ENCODE measurements around the gene SPG7.
"Not testable (repeated sequence)": the region's sequence is repeated elsewhere in the genome, so short reads cannot be mapped to it uniquely, and the experiment has no call there.

The SPG7 gene

GRCh38 chr16:89507834-89508590 lies at the start of gene SPG7:
Gene SPG7 (plus strand): TSS chr16:89508403. CDS start chr16:89508418, 15 bp downstream.
- peak; percentile 54 for DNase-seq

DNA sequence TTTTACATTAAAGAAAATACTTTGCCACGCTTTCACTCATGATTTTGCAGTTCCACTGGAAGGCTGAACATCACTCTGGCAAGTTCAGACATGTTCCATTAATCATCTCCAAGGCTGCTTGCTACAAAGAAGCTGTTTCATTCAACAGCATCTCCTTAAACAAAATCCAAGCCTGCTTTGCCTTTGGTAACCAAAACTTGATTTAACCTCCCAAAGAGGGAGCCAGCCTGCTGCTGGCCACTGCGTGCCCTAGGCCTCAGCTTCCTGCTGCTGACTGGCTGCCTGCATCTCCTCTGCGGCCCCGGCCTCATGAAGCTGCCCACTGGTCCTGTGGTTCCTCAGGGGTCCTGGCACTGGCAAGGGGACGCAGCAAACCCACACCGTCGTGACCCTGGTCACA lies 49.7 kb upstream of the SPG7 start:
- DNase-seq, result no peak

DNA sequence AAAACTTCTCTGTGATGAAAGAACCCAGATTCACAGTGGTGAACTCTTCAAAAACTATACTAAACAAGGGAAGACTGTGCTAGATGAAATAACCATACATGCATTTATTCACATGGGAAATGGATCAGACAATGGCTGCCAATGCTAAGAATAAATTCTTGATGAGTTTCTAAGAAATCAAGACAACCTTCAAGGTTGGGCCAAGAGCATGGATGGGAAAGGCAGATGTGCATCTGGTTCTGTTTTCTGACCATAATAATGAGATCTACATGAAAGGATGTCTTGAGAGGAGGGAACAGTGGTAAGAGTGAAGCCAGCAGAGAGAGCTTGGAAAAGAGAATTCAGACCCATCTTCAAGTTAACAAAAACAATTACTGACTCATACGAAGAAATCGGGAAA lies 49.2 kb upstream of the SPG7 start:
- DNase-seq, result no peak

DNA sequence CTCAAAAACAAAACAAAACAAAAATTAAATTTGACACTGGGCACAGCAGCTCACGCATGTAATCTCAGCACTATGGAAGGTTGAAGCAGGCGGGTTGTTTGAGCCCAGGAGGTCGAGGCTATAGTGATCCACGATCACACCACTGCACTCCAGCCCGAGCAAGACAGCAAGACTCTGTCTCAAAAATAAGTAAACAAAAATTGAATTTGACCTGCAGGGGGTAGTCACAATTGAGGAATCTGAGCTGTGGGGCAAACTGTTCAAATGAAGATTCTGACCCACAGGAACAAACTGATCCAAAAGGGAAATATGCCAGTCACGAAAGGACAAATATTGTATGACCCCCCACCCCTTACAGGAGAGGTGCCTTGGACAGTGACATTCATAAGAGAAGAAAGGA lies 47.6 kb upstream of the SPG7 start:
- DNase-seq, result no peak

- DNase-seq, result not testable (repeated sequence)
Measured at GRCh38 chr16:89461890-89462289, 46.3 kb upstream of the SPG7 start.

GRCh38 chr16:89462639-89463038 lies 45.6 kb upstream of the SPG7 start:
- DNase-seq, result not testable (repeated sequence)

GRCh38 chr16:89463312-89463711 lies 44.9 kb upstream of the SPG7 start:
- DNase-seq, result not testable (repeated sequence)

- DNase-seq, result no peak
Measured at GRCh38 chr16:89466920-89467319, 41.3 kb upstream of the SPG7 start.

GRCh38 chr16:89467382-89467781 lies 40.8 kb upstream of the SPG7 start:
- DNase-seq, result no peak

- no peak for DNase-seq
Measured at GRCh38 chr16:89472711-89473075, 35.5 kb upstream of the SPG7 start.

DNA sequence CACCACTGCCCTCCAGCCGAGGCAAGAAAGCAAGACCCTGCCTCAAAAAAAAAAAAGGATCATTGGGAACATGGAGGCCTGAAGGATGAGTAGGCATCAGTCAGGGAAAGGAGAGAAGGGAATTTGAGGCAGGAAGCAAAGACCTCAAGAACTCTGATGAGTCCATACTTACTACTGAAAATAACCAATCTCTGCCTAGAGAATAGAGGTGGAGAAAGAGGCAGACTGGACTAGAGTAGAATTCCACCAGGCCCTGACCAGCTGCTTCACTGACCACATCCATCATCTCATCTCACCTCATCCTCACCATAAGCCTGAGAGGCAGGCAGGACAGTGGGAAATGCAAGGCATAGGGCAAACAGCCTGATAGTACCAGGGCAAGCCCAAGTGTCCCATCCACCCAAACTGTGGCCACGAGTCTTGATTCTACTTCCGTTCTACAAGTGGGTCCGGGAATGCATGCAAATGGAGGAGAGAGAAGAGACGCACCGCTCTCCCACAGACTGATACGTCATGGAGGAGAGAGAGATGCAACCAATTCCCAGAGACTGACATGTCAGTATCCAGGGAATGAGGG lies 35.0 kb upstream of the SPG7 start:
- no peak for DNase-seq

GRCh38 chr16:89473791-89474414 lies 34.3 kb upstream of the SPG7 start:
- DNase-seq, result no peak

GRCh38 chr16:89475144-89475543 lies 33.1 kb upstream of the SPG7 start:
- DNase-seq, result no peak

DNA sequence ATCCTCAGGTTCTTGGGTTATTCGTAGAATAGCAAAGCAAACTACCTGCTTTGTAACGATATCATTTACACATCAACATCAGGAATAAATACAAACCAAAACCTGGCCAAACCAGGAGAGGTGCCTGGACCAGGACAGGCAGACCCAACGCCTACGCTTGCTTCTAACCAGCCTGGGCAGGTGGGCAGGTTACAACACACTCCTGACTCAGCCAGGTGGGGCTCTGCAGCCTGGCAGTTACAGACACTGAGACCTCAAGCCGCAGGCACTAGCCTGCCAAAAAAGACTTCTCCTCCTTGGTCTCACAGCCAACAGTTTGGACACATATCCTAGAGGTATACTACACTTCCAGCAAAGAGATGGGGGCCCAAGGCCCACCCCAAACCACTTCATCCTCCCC lies 31.8 kb upstream of the SPG7 start:
- no peak for DNase-seq

DNA sequence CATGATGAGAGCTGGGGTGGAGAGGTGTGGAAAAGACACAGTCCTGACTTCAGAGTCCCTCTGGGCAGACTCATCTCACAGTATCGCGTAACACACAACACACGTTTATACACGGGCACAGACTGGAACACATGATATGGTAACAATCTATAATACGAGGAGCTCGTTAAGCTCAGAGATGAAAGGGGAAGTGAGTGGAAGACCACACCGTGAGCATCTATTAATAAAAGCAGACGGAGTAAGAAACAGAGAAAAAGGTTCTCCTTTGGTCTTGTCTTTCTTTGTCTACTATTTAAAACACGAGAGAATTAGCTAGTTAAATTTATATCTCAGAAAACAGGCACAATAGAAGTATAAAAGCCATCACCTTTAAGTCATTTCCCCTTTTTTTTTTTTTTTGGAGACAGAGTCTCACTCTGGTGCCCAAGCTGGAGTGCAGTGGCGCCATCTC lies 31.4 kb upstream of the SPG7 start:
- DNase-seq, result no peak

GRCh38 chr16:89478576-89479221 lies 29.5 kb upstream of the SPG7 start:
- DNase-seq, result no peak

GRCh38 chr16:89481356-89481955 lies 26.7 kb upstream of the SPG7 start:
- DNase-seq, result no peak

- DNase-seq, result no peak
Measured at GRCh38 chr16:89482150-89482816, 25.9 kb upstream of the SPG7 start.

GRCh38 chr16:89482817-89483205 lies 25.4 kb upstream of the SPG7 start:
- no peak for DNase-seq

DNA sequence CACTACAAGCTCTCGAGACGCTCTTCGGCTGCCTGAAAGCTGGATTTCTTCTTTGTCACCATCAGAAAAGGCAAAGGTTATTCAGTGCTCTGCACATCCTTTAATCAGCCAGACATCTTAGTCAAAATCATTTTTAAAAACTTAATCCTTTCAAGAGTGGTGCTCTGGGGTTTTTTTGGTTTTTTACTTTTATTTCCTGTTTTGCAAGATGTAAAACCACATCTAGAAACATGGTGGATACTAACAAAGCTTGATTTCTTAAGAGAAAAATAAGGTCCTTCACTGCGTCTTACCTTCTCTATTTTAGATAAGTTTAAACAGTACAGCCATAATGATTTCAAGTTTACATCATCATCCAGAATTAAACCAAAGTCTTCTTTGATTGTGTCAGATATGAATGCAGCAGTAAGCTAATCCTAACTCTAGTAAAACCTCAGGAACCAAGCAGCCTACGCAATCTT lies 24.1 kb upstream of the SPG7 start:
- DNase-seq, result no peak

DNA sequence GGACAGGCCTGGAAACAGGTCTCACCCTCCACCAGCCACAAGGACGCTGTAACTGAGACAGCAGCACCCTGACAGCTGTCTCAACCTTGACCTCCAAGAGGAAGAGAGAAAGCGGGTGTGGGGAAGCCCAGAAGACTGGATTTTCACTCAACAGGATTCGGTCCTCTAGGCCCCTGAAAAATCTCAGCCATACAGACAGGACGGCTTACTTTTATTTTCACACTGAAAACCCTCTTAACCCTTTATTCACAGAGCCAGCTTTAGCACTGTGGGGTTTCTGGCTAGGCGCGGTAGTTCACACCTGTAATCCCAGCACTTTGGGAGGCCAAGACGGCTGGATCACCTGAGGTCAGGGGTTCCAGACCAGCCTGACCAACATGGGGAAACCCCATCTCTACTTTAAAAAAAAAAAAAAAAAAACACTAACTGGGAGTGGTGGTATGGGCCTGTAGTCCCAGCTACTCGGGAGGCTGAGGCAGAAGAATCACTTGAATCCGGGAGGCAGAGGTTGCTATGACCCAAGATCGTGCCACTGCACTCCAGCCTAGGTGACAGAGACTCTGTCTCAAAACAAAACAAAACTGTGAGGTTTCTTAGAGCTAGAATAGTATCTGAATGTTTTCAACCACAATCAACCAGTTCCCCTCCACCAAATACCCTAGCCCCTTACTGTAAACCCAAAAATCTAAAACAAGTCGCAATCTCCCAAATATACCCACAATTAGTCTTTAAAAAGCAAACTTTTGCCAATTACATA lies 23.1 kb upstream of the SPG7 start:
- no peak for DNase-seq

GRCh38 chr16:89485701-89486246 lies 22.4 kb upstream of the SPG7 start:
- DNase-seq, result no peak
